ENCODE results near the gene ARHGEF16.

DNA sequence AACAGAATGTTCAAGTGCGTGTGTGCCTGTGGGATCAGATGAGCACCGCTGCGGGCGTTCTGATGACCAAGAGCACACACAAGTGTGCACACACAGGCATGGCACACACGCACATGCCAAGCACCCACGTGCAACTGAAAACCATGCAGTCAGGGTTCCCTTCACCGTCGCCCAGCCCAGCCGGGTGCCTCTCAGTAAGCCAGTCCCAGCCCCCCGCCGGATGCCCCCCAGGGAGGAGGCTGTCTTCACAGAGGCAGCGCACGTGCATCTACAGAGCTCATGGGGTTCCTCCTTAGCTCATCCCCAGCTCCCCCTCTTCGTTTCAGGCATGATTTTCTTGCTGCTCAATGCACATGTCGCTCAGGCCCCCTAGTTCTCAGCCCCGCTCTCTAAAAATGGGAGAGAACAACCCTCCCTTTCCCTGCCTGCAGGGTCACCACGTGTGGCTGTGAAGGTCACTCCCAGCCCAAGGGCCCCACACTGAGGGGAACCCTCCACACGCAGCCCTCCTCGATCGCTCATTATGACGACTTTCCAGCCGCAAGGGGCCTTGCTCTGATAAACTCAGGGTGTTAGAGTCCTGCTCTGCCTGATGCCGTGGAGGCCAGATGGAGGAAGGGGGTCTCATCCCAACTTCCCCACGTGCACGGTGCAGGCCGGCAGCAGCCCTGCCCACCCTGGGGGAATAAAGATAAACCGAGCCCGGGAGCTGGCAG lies 30.4 kb upstream of the ARHGEF16 start:
- TF ChIP-seq, protein P1, sequence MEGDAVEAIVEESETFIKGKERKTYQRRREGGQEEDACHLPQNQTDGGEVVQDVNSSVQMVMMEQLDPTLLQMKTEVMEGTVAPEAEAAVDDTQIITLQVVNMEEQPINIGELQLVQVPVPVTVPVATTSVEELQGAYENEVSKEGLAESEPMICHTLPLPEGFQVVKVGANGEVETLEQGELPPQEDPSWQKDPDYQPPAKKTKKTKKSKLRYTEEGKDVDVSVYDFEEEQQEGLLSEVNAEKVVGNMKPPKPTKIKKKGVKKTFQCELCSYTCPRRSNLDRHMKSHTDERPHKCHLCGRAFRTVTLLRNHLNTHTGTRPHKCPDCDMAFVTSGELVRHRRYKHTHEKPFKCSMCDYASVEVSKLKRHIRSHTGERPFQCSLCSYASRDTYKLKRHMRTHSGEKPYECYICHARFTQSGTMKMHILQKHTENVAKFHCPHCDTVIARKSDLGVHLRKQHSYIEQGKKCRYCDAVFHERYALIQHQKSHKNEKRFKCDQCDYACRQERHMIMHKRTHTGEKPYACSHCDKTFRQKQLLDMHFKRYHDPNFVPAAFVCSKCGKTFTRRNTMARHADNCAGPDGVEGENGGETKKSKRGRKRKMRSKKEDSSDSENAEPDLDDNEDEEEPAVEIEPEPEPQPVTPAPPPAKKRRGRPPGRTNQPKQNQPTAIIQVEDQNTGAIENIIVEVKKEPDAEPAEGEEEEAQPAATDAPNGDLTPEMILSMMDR (conservative IDR thresholded peaks at IDR 0.05 in 1 of 2, IDR thresholded peaks at IDR 0.05 in 1 of 2; ENCODE audit: extremely low read depth in 1 of 2, insufficient read depth in 1 of 2, low read depth in 1 of 2, low read length in 2 of 2) = no peak
- no peak for TF ChIP-seq EZH2 (IDR thresholded peaks at IDR 0.05; ENCODE audit: borderline replicate concordance, low read length)
